GM23338 (cell line): Measurements from ENCODE around the gene YPEL2. TPM values are rescaled to one million over a fixed set of nuclear protein-coding genes. Genes with fewer than 3 reads are reported as not detected.

Source experiments
- ATAC-seq: fragments of 200-7000 bp; cut with Tn5 transposase; 3 replicates; pipeline ENCODE4 v1.9.1; 2020
- DNase-seq: peaks from one replicate; pipeline ENCODE4 v3.0.0-alpha.2; 2015; ENCODE audit warnings: low spot score
- H2AFZ ChIP-seq: fragments of 200-600 bp; sonication (generic); 2 replicates; pipeline ENCODE4 v1.8.0; 2016; ENCODE audit warnings: antibody characterized with exemption, mild to moderate bottlenecking, moderate library complexity
- H3F3A ChIP-seq: fragments of 200-600 bp; sonication (generic); replicated peaks from 2 replicates; pipeline ENCODE4 v1.8.0; 2017; ENCODE audit warnings: antibody characterized with exemption, mixed run types, low read depth
- H3K27ac ChIP-seq: fragments of 200-600 bp; sonication (generic); 2 replicates; pipeline ENCODE4 v1.6.1; 2016; ENCODE audit warnings: low read depth
- H3K27me3 ChIP-seq: fragments of 200-600 bp; sonication (generic); 2 replicates; pipeline ENCODE4 v1.8.0; 2016; ENCODE audit warnings: mild to moderate bottlenecking, mixed run types, moderate library complexity; ENCODE audit not compliant: insufficient read depth
- H3K36me3 ChIP-seq: fragments of 200-600 bp; sonication (generic); 2 replicates; pipeline ENCODE4 v1.8.0; 2016; ENCODE audit warnings: mild to moderate bottlenecking; ENCODE audit not compliant: insufficient read depth
- H3K4me1 ChIP-seq: fragments of 200-600 bp; sonication (generic); 2 replicates; pipeline ENCODE4 v1.8.0; 2016; ENCODE audit warnings: mild to moderate bottlenecking, moderate library complexity; ENCODE audit not compliant: insufficient read depth
- H3K4me2 ChIP-seq: fragments of 200-600 bp; sonication (generic); 2 replicates; pipeline ENCODE4 v1.7.1; 2017; ENCODE audit warnings: mixed run types
- H3K4me3 ChIP-seq: fragments of 200-600 bp; sonication (generic); 2 replicates; pipeline ENCODE4 v1.6.1; 2016; ENCODE audit warnings: mixed run types
- H3K79me2 ChIP-seq: fragments of 200-600 bp; sonication (generic); replicated peaks from 2 replicates; pipeline ENCODE4 v1.8.0; 2017; ENCODE audit warnings: mild to moderate bottlenecking; ENCODE audit not compliant: insufficient read depth
- H3K9me2 ChIP-seq: fragments of 200-600 bp; sonication (generic); 2 replicates; pipeline ENCODE4 v1.8.0; 2017; ENCODE audit not compliant: insufficient read depth
- H4K20me1 ChIP-seq: fragments of 200-600 bp; sonication (generic); replicated peaks from 2 replicates; pipeline ENCODE4 v1.8.0; 2017; ENCODE audit warnings: mild to moderate bottlenecking; ENCODE audit not compliant: insufficient read depth
- H3K27ac Mint-ChIP-seq: 2 replicates; pipeline ENCODE4 v1.8.0; 2020; ENCODE audit warnings: inconsistent platforms, mild to moderate bottlenecking, moderate library complexity, mixed read lengths
- H3K27me3 Mint-ChIP-seq: 3 replicates; pipeline ENCODE4 v1.8.0; 2022; ENCODE audit warnings: low read depth, mild to moderate bottlenecking, moderate library complexity, mixed read lengths, inconsistent platforms; ENCODE audit not compliant: insufficient read depth, poor library complexity
- H3K36me3 Mint-ChIP-seq: 3 replicates; pipeline ENCODE4 v1.8.0; 2021; ENCODE audit warnings: low read depth, mild to moderate bottlenecking, inconsistent platforms, moderate library complexity, mixed read lengths
- H3K4me1 Mint-ChIP-seq: 3 replicates; pipeline ENCODE4 v1.8.0; 2020; ENCODE audit warnings: mild to moderate bottlenecking, inconsistent platforms, mixed read lengths
- H3K4me3 Mint-ChIP-seq: 3 replicates; pipeline ENCODE4 v1.8.0; 2021; ENCODE audit warnings: moderate library complexity, mild to moderate bottlenecking, inconsistent platforms, mixed read lengths
- H3K9me3 Mint-ChIP-seq: 3 replicates; pipeline ENCODE4 v1.8.0; 2020; ENCODE audit warnings: moderate library complexity, mild to moderate bottlenecking, inconsistent platforms, mixed read lengths
- EZH2 ChIP-seq: fragments of 200-600 bp; sonication (generic); IDR thresholded peaks from one replicate; pipeline ENCODE4 v1.8.0; 2017; ENCODE audit warnings: antibody characterized with exemption, mild to moderate bottlenecking, low read depth; ENCODE audit not compliant: unreplicated experiment
- EZH2phosphoT487 ChIP-seq: fragments of 200-600 bp; sonication (generic); IDR thresholded peaks from one replicate; pipeline ENCODE4 v1.8.1; 2018; ENCODE audit warnings: antibody characterized with exemption; ENCODE audit not compliant: unreplicated experiment
- ZNF331 ChIP-seq: fragments of 250-450 bp; sonication (Bioruptor Pico); IDR thresholded peaks from 2 replicates; pipeline ENCODE4 v1.5.0; 2020; ENCODE audit warnings: low read depth, mild to moderate bottlenecking, moderate library complexity
- polyA plus RNA-seq: library from polyadenylated mRNA; unstranded; fragments of >200 nt; fragmentation: Nextera tagmentation; extraction: Ambion mirVana; gene quantifications from 2 replicates; pipeline ENCODE4 v1.2.1, GENCODE V29; 2016
- total RNA-seq: library from RNA; depleted of rRNA; stranded (reverse); fragments of >200 nt; shearing (Covaris generic); gene quantifications from 2 replicates; pipeline ENCODE4 v1.2.3, GENCODE V29; 2014
- TF ChIP-seq, protein P1 (sequence below), 2 experiments: fragments of 200-600 bp in 1 of 2; sonication (generic) in 1 of 2; conservative IDR thresholded peaks; 2 replicates each; pipeline versions ENCODE4 v1.5.1 to v1.6.1; 2016 to 2017; ENCODE audit warnings: antibody characterized with exemption in 2 of 2, low read depth in 2 of 2, mild to moderate bottlenecking in 2 of 2, moderate library complexity in 1 of 2
- TF ChIP-seq, protein P2 (sequence below): fragments of 250-450 bp; sonication (Bioruptor Pico); IDR thresholded peaks from 2 replicates; pipeline ENCODE4 v1.5.0; 2020; ENCODE audit warnings: mild to moderate bottlenecking, moderate library complexity
- TF ChIP-seq, protein P3 (sequence below): IDR thresholded peaks from one replicate; pipeline ENCODE4 v1.6.1; 2018; ENCODE audit warnings: antibody characterized with exemption; ENCODE audit not compliant: unreplicated experiment
- TF ChIP-seq, protein P4 (sequence below): IDR thresholded peaks from 2 replicates; pipeline ENCODE4 v1.6.1; 2016; ENCODE audit warnings: antibody characterized with exemption

YPEL2 gene
- total and polyA plus RNA-seq, 2 experiments from 2014 or later = 4.1 to 5.2 TPM

DNA sequence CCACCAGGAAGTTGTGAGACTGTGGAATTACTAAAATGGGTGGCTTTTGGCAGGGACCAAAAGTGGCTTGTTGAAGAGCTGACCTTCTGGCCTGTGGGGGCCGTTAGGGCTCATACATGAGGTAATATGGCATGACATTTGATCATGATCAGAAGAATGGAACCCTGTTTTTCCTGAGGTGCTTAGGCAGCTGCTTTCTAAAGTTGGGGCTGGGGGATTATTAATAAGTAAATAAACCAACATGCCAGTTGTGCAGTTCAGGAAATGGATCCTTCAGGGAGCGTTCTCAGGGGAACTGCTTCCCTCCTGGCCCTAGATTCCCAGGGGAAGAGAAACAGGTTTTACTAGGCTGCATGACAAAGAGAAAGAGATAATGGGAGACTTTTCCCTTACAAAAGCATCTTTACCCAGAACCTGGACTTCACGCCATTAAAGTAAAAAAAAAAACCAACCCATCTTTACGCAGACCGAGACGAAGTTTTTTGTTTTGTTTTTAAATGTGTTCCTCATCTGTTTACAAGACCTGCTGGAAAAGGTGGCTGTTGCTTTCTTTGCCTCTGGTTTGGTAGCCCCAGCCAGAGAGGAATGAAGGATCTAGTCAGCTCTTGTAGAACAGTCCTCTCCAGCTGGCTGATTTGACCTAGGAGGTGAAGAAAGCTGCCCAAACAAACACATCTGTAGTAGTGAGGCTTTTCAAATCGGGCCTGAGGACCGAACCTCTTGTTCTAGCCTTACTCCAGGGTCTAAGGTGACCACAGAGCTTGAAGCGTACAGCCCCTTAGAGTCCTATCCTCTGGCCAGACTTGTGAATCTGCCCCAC, 22.7 kb downstream of the YPEL2 start (continued):
- TF ChIP-seq, protein P1, sequence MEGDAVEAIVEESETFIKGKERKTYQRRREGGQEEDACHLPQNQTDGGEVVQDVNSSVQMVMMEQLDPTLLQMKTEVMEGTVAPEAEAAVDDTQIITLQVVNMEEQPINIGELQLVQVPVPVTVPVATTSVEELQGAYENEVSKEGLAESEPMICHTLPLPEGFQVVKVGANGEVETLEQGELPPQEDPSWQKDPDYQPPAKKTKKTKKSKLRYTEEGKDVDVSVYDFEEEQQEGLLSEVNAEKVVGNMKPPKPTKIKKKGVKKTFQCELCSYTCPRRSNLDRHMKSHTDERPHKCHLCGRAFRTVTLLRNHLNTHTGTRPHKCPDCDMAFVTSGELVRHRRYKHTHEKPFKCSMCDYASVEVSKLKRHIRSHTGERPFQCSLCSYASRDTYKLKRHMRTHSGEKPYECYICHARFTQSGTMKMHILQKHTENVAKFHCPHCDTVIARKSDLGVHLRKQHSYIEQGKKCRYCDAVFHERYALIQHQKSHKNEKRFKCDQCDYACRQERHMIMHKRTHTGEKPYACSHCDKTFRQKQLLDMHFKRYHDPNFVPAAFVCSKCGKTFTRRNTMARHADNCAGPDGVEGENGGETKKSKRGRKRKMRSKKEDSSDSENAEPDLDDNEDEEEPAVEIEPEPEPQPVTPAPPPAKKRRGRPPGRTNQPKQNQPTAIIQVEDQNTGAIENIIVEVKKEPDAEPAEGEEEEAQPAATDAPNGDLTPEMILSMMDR (conservative IDR thresholded peaks at IDR 0.05; ENCODE audit: low read depth in 2 of 2) = no peak
- TF ChIP-seq, protein P2, sequence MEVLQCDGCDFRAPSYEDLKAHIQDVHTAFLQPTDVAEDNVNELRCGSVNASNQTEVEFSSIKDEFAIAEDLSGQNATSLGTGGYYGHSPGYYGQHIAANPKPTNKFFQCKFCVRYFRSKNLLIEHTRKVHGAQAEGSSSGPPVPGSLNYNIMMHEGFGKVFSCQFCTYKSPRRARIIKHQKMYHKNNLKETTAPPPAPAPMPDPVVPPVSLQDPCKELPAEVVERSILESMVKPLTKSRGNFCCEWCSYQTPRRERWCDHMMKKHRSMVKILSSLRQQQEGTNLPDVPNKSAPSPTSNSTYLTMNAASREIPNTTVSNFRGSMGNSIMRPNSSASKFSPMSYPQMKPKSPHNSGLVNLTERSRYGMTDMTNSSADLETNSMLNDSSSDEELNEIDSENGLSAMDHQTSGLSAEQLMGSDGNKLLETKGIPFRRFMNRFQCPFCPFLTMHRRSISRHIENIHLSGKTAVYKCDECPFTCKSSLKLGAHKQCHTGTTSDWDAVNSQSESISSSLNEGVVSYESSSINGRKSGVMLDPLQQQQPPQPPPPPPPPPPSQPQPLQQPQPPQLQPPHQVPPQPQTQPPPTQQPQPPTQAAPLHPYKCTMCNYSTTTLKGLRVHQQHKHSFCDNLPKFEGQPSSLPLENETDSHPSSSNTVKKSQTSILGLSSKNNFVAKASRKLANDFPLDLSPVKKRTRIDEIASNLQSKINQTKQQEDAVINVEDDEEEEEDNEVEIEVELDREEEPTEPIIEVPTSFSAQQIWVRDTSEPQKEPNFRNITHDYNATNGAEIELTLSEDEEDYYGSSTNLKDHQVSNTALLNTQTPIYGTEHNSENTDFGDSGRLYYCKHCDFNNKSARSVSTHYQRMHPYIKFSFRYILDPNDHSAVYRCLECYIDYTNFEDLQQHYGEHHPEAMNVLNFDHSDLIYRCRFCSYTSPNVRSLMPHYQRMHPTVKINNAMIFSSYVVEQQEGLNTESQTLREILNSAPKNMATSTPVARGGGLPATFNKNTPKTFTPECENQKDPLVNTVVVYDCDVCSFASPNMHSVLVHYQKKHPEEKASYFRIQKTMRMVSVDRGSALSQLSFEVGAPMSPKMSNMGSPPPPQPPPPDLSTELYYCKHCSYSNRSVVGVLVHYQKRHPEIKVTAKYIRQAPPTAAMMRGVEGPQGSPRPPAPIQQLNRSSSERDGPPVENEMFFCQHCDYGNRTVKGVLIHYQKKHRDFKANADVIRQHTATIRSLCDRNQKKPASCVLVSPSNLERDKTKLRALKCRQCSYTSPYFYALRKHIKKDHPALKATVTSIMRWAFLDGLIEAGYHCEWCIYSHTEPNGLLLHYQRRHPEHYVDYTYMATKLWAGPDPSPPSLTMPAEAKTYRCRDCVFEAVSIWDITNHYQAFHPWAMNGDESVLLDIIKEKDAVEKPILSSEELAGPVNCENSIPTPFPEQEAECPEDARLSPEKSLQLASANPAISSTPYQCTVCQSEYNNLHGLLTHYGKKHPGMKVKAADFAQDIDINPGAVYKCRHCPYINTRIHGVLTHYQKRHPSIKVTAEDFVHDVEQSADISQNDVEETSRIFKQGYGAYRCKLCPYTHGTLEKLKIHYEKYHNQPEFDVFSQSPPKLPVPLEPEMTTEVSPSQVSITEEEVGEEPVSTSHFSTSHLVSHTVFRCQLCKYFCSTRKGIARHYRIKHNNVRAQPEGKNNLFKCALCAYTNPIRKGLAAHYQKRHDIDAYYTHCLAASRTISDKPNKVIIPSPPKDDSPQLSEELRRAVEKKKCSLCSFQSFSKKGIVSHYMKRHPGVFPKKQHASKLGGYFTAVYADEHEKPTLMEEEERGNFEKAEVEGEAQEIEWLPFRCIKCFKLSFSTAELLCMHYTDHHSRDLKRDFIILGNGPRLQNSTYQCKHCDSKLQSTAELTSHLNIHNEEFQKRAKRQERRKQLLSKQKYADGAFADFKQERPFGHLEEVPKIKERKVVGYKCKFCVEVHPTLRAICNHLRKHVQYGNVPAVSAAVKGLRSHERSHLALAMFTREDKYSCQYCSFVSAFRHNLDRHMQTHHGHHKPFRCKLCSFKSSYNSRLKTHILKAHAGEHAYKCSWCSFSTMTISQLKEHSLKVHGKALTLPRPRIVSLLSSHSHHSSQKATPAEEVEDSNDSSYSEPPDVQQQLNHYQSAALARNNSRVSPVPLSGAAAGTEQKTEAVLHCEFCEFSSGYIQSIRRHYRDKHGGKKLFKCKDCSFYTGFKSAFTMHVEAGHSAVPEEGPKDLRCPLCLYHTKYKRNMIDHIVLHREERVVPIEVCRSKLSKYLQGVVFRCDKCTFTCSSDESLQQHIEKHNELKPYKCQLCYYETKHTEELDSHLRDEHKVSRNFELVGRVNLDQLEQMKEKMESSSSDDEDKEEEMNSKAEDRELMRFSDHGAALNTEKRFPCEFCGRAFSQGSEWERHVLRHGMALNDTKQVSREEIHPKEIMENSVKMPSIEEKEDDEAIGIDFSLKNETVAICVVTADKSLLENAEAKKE = no peak

DNA sequence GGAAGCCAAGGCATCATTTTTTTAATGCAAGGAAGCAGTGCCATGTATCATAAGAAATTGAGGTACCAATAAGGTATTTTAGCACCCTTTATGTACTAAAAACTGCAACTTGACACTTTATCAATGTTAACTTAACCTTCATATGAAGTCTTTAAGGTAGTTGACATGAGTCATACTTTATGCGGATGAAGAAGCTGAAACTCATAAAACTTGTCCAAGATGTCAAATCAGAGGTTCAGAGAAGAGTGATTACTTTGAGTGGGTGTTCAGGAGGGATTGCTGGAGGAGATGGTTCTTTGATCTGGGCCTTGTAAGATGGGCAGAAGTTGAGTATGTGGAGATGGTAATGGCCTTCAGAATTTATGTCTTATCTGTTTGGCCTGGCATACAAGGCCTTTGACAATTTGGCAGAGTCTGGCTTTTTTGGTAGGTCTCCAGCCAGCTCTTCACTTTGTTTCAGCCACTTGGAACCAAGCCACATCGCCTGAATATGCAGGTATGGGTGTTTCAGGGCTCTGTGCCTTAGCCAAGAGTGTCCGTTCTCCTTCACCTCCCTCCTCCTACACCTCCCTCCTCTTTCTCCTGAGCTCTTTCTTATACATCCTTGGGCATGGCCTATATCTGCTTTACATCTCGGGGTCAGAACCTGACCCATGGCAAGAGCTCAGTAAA, 23.7 kb downstream of the YPEL2 start:
- Histone ChIP-seq H3K27me3 (no peaks in the 10 kb centered on the region), H3K4me1 (peaks cover 10% of the 10 kb centered on the region), H3K9me2 (peaks cover 15% of the 10 kb centered on the region; the same call in 1 of the 2 replicates), H3F3A (no peaks in the 10 kb centered on the region), H3K4me2 (no peak overlapping the region), H2AFZ (no peak overlapping the region), H3K4me3 (no peak overlapping the region), H3K79me2 (0 out of 2 replicates have a peak, but pooled peaks cover under 1% of the 10 kb centered on the region), H4K20me1 (no peaks in the 10 kb centered on the region), H3K27ac (0 out of 2 replicates have a peak overlapping the region, but pooled peaks have one; percentile 21), H3K36me3 (no peaks in the 10 kb centered on the region)
- no peak for ATAC-seq
- H3K9me3 Mint-ChIP-seq = no peaks in the 10 kb centered on the region
- peaks cover 10% of the 10 kb centered on the region for H3K36me3 Mint-ChIP-seq
- H3K27me3 Mint-ChIP-seq = no peaks in the 10 kb centered on the region
- no peak overlapping the region for H3K27ac Mint-ChIP-seq
- DNase-seq = no peak
- peaks cover 20% of the 10 kb centered on the region for H3K4me1 Mint-ChIP-seq
- no peak overlapping the region for H3K4me3 Mint-ChIP-seq
- TF ChIP-seq, protein P3, sequence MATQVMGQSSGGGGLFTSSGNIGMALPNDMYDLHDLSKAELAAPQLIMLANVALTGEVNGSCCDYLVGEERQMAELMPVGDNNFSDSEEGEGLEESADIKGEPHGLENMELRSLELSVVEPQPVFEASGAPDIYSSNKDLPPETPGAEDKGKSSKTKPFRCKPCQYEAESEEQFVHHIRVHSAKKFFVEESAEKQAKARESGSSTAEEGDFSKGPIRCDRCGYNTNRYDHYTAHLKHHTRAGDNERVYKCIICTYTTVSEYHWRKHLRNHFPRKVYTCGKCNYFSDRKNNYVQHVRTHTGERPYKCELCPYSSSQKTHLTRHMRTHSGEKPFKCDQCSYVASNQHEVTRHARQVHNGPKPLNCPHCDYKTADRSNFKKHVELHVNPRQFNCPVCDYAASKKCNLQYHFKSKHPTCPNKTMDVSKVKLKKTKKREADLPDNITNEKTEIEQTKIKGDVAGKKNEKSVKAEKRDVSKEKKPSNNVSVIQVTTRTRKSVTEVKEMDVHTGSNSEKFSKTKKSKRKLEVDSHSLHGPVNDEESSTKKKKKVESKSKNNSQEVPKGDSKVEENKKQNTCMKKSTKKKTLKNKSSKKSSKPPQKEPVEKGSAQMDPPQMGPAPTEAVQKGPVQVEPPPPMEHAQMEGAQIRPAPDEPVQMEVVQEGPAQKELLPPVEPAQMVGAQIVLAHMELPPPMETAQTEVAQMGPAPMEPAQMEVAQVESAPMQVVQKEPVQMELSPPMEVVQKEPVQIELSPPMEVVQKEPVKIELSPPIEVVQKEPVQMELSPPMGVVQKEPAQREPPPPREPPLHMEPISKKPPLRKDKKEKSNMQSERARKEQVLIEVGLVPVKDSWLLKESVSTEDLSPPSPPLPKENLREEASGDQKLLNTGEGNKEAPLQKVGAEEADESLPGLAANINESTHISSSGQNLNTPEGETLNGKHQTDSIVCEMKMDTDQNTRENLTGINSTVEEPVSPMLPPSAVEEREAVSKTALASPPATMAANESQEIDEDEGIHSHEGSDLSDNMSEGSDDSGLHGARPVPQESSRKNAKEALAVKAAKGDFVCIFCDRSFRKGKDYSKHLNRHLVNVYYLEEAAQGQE = no peak
- TF ChIP-seq ZNF331 (no peak), EZH2phosphoT487 (no peak), EZH2 (no peak)
- TF ChIP-seq, protein P4, sequence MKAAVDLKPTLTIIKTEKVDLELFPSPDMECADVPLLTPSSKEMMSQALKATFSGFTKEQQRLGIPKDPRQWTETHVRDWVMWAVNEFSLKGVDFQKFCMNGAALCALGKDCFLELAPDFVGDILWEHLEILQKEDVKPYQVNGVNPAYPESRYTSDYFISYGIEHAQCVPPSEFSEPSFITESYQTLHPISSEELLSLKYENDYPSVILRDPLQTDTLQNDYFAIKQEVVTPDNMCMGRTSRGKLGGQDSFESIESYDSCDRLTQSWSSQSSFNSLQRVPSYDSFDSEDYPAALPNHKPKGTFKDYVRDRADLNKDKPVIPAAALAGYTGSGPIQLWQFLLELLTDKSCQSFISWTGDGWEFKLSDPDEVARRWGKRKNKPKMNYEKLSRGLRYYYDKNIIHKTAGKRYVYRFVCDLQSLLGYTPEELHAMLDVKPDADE = no peak
